ENCODE results near the gene CDR2L. TPM values are rescaled to one million over a fixed set of nuclear protein-coding genes. Genes with fewer than 3 reads are reported as not detected.

CDR2L gene
- total and polyA plus RNA-seq, 7 donors = 2.4 to 16.9 (median 9.3) TPM

DNA sequence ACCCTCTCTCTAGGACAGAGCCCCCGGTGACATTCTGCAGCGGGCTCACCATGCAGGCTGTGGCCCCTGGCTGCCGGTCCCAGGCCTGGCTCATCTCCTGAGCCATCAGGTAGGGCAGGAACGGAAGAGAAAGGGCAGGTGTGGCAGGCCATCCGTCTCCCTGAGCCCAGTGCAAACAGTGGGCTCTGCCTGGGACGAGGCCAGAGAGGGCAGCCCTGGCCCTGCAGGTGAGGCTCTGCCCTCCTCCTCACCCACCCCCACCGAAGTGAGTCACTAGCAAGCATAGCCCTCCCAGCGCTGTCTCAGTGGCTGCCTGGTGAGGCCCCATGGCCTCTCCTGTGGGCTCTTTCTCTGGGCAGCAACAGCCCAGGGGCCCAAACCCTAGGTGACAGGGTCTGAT lies 37.2 kb upstream of the CDR2L start:
- no peak overlapping the region for H3K4me3 ChIP-seq
- H3K36me3 ChIP-seq = no peaks in the 10 kb centered on the region
- no peak for DNase-seq
- H3K27me3 ChIP-seq = peaks cover 0 to 57% (median 0%) of the 10 kb centered on the region in 3 donors
- H3K27ac ChIP-seq = no peak overlapping the region
- H3K9me3 ChIP-seq = no peaks in the 10 kb centered on the region
- WGBS, 2 donors = 32 to 63% methylated on average over 8 of the region's 8 CpGs
- H3K4me1 ChIP-seq = no peaks in the 10 kb centered on the region
- intact Hi-C loops (cut with DNase I) = no loop called here
- TF ChIP-seq POLR2AphosphoS5 (IDR thresholded peaks at IDR 0.05) (no peak), CTCF (IDR thresholded peaks at IDR 0.05) (no peak), POLR2A (IDR thresholded peaks at IDR 0.05) (no peak), EP300 (IDR thresholded peaks at IDR 0.05) (no peak)

- H3K9me3 ChIP-seq = no peaks in the 10 kb centered on the region
- intact Hi-C loops (cut with DNase I) = no loop called here
- H3K27ac ChIP-seq = no peak overlapping the region
- TF ChIP-seq POLR2AphosphoS5 (IDR thresholded peaks at IDR 0.05) (no peak), POLR2A (IDR thresholded peaks at IDR 0.05) (no peak), CTCF (IDR thresholded peaks at IDR 0.05) (no peak), EP300 (IDR thresholded peaks at IDR 0.05) (no peak)
- no peaks in the 10 kb centered on the region for H3K36me3 ChIP-seq
- DNase-seq = no peak
- 58 to 72% methylated on average over 3 of the region's 3 CpGs for WGBS, 2 donors
- no peaks in the 10 kb centered on the region for H3K4me1 ChIP-seq
- peaks cover 0 to 52% (median 0%) of the 10 kb centered on the region in 3 donors for H3K27me3 ChIP-seq
- H3K4me3 ChIP-seq = no peak overlapping the region
Observed at GRCh38 chr17:74951065-74951464, 36.4 kb upstream of the CDR2L start.

GRCh38 chr17:74951680-74952421 lies 35.6 kb upstream of the CDR2L start:
- TF ChIP-seq EP300 (IDR thresholded peaks at IDR 0.05) = no peak

DNA sequence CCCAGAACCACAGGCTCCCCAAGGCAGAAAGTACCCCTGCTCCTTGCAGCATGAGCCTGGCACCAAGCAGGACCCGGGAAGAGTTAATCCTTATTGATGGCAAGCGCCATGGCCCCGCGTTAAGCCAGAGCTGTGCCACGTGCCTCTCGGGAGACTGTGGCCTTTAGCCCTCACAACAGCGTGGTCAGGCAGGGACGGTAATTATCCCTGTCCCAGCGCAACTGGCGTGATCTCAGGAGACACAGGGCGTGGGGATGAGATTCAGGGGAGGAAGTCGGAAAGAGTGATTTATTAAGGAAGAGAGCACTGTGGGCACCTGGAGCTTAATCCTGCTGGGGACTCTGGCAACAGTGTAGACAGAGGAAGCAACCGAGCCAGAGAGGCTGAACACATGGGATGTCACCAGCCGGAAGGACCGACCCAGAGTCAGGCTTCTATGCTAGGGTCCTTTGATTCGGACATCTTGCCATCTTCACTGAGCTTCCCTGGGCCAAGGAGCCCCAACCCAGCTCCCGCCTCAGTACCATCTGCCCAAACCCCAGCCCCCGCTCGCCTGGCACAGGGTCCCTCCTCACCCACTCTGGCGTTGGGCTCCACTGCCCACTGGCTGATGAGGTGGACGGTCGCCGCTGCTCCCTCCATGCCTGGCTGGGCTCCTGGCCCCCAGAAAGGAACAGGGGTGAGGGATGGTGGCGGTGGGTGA lies 34.9 kb upstream of the CDR2L start:
- intact Hi-C loops (cut with DNase I) = no loop called here
- H3K4me3 ChIP-seq = no peak overlapping the region
- WGBS, 2 donors = 57 to 69% methylated on average over 24 of the region's 24 CpGs
- no peaks in the 10 kb centered on the region for H3K9me3 ChIP-seq
- H3K4me1 ChIP-seq = no peaks in the 10 kb centered on the region
- TF ChIP-seq CTCF (IDR thresholded peaks at IDR 0.05) = no peak
- TF ChIP-seq POLR2A (IDR thresholded peaks at IDR 0.05) = no peak
- TF ChIP-seq EP300 (IDR thresholded peaks at IDR 0.05) = no peak
- TF ChIP-seq POLR2AphosphoS5 (IDR thresholded peaks at IDR 0.05) = no peak
- DNase-seq = no peak
- H3K27ac ChIP-seq = no peak overlapping the region
- peaks cover 0 to 42% (median 0%) of the 10 kb centered on the region in 3 donors for H3K27me3 ChIP-seq
- no peaks in the 10 kb centered on the region for H3K36me3 ChIP-seq

More at GRCh38 chr17:74951680-74952421, 35.6 kb upstream of the CDR2L start:
- no peak for DNase-seq
- Histone ChIP-seq H3K9me3 (no peaks in the 10 kb centered on the region), H3K4me1 (no peaks in the 10 kb centered on the region), H3K27ac (no peak overlapping the region), H3K36me3 (no peaks in the 10 kb centered on the region), H3K27me3 (peaks cover 0 to 49% (median 0%) of the 10 kb centered on the region in 3 donors), H3K4me3 (no peak overlapping the region)
- WGBS, 2 donors = 76 to 84% methylated on average over 32 of the region's 32 CpGs
- intact Hi-C loops (cut with DNase I) = no loop called here

DNA sequence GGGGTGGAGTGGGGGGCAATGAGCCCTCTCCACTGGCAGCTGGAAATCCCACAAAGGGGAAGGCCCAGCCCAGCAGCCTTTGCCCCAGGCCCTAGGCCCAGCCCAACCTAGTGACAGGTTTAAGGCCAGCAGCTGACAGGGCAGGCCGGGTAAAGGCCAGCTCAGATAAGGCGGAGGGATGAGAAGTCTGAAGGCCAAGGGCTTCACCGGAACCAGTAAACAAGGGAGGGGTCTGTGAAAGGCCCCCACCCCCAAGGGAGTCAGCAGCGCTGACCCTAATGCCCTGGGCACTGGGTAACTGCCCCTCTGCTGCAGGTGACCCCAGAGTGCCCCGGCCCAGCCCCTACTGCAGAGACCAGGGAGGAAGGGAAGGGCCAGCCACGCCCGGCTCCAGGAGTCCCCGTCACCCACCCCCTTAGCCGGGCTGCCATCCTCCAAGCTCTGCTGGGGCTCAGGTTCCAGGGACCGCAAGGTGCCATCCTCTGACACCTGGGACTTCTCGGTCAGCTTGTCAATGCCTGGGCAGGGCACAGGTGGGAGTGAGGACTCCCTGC lies 34.2 kb upstream of the CDR2L start:
- intact Hi-C loops (cut with DNase I) = no loop called here
- TF ChIP-seq CTCF (IDR thresholded peaks at IDR 0.05) = no peak
- no peak for TF ChIP-seq POLR2A (IDR thresholded peaks at IDR 0.05)
- TF ChIP-seq POLR2AphosphoS5 (IDR thresholded peaks at IDR 0.05) = no peak
- TF ChIP-seq EP300 (IDR thresholded peaks at IDR 0.05) = no peak
- Histone ChIP-seq H3K4me1 (no peaks in the 10 kb centered on the region), H3K36me3 (no peaks in the 10 kb centered on the region), H3K27ac (no peak overlapping the region), H3K9me3 (no peaks in the 10 kb centered on the region), H3K27me3 (peaks cover 0 to 37% (median 0%) of the 10 kb centered on the region in 3 donors), H3K4me3 (no peak overlapping the region)
- no peak for DNase-seq
- 25 to 65% methylated on average over 11 of the region's 11 CpGs for WGBS, 2 donors
